OCI-LY1 (cell line): ENCODE results near the gene TMEM143.

Experiments used
- CTCF ChIP-seq: fragments of 200-600 bp; sonication (generic), shearing (Covaris generic); IDR thresholded peaks from 2 replicates; pipeline ENCODE4 v1.5.1; 2017; ENCODE audit warnings: mild to moderate bottlenecking, antibody characterized with exemption, low read length, moderate library complexity, mixed read lengths
- EZH2 ChIP-seq: fragments of 200-600 bp; sonication (generic), shearing (Covaris generic); IDR thresholded peaks from 2 replicates; pipeline ENCODE4 v1.8.0; 2017; ENCODE audit warnings: borderline replicate concordance, mixed run types, mild to moderate bottlenecking, antibody characterized with exemption, low read length, moderate library complexity, mixed read lengths

DNA sequence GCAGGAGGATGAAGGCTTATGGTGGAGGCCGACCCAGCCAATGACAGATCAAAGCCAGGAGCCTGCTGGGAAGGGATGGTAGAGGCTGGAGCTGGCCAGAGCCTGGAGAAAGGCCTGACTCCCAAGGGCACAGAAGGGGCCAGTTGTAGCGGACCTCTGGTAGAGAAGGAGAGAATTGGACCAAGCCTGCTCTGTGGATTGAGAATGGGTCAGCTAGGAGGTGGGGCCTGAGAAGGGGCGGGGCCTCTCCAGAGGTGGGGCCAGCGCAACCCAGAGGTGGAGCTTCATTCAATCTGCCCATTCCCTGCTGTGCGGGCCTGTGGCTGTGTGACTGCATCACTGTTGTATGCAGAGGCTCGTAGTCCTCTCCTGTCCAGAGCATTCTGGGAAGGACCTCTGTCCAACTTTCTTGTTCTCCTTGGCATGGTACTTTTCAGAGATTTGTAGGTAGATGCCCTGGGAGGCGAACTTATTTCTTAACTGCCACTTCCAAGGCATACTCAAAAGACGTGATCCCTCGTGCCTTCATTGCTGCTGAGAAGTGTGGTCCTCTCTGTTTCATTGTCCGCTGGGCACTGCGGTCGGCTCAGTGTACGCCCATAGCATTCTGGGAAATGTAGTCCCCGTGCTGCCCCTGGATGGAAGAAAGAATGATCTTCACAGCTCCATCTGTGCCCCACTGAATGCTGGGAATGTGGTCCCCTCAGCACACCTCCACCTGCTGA, 36.4 kb upstream of the TMEM143 start:
- TF ChIP-seq CTCF (no peak), EZH2 (no peak)
